Testis (tissue), 3 donors: ENCODE results near the gene ARFIP1. TPM values are rescaled to one million over a fixed set of nuclear protein-coding genes. Genes with fewer than 3 reads are reported as not detected.

Experiments
- DNase-seq: peaks from one replicate; pipeline ENCODE4 v3.0.0-alpha.2; 2019
- H3K27ac ChIP-seq, 2 donors: fragments of 200-600 bp; sonication (generic); one replicate each; pipeline ENCODE4 v1.5.1; 2019
- H3K27me3 ChIP-seq: fragments of 200-600 bp; sonication (generic); one replicate; pipeline ENCODE4 v1.5.1; 2019
- H3K36me3 ChIP-seq: fragments of 200-600 bp; sonication (generic); one replicate; pipeline ENCODE4 v1.5.1; 2017; ENCODE audit warnings: low read depth; ENCODE audit errors: missing control alignments
- H3K4me1 ChIP-seq: fragments of 200-600 bp; sonication (generic); one replicate; pipeline ENCODE4 v1.5.1; 2019
- H3K4me3 ChIP-seq, 2 donors: fragments of 200-600 bp; sonication (generic); one replicate each; pipeline ENCODE4 v1.5.1; 2017 to 2019
- H3K9me3 ChIP-seq: fragments of 200-600 bp; sonication (generic); one replicate; pipeline ENCODE4 v1.5.1; 2017
- POLR2A ChIP-seq: fragments of 450-650 bp; IDR thresholded peaks from one replicate; pipeline ENCODE4 v1.6.1; 2017; ENCODE audit warnings: antibody characterized with exemption, mild to moderate bottlenecking, moderate library complexity
- WGBS, 2 donors: methylation state at CpG; one replicate each; pipeline ENCODE4 v1.1.5; 2018; 5-methylcytosine and 5-hydroxymethylcytosine counted together
- intact Hi-C: fragments of 100-400 bp; cut with DNase I; formaldehyde crosslinking; loops from one replicate; pipeline ENCODE4 v1.15.1; 2023; ENCODE audit warnings: low total_unique reads
- polyA plus RNA-seq: library from polyadenylated mRNA; stranded (reverse); fragments of 350-450 nt; fragmentation: Illumina TruSeq; extraction: RNeasy Lipid Tissue Mini Kit (QIAGEN cat#74804); gene quantifications from one replicate; pipeline ENCODE4 v1.2.3, GENCODE V29; 2014; ENCODE audit warnings: low read depth, low replicate concordance; ENCODE audit not compliant: insufficient read depth
- total RNA-seq, 2 donors: library from RNA; depleted of rRNA; stranded (reverse); fragments of >200 nt; gene quantifications; one replicate each; pipeline ENCODE4 v1.2.3, GENCODE V29; 2016
- TF ChIP-seq, protein P1 (sequence below), 3 experiments: fragments of 450-650 bp in 2 of 3; fragments of 200-600 bp in 1 of 3; sonication (generic) in 1 of 3; IDR thresholded peaks; one replicate each; pipeline ENCODE4 v1.5.1; 2016 to 2019; ENCODE audit warnings: antibody characterized with exemption in 3 of 3, mild to moderate bottlenecking in 2 of 3, moderate library complexity in 1 of 3

Gene ARFIP1
- total and polyA plus RNA-seq, 3 donors from 2014 or later, result 22.3 to 37.0 (median 31.7) TPM

DNA sequence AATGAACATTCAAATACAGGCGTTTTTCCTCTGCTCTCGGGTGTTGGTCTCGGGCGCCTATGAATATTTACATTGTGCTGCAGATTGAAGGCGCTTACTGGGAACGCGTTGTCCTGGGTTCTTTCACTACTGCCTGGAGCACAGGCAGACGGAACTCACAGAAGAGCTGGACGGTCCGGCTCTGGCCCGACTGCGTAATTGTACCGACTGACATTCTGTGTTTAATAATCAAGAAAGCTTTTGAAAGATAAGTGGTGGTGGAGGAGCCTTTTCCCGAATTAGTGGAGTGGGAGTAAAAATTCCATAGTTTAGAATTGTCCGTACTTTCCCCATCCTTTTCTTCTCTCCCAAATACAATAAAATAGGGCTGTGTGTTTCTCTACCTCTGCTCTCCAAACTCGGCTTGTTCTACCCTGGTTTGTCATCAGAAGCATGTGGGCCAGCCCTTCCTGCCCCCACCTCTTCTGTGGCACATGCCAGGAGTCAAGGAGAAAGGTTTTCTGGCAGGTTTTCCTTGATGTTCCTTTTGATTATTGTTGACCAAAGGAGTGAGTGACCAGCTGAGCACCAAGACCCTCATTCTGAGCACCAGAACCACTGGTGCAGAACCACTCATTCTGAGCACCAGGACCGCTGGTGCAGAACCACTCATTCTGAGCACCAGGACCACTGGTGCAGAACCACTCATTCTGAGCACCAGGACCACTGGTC, 158.6 kb downstream of the ARFIP1 start:
- peak overlapping the region; percentile 60 to 63 for H3K4me3 ChIP-seq
- peak; percentile 24 for DNase-seq
- no peaks in the 10 kb centered on the region for H3K36me3 ChIP-seq
- TF ChIP-seq, protein P1, sequence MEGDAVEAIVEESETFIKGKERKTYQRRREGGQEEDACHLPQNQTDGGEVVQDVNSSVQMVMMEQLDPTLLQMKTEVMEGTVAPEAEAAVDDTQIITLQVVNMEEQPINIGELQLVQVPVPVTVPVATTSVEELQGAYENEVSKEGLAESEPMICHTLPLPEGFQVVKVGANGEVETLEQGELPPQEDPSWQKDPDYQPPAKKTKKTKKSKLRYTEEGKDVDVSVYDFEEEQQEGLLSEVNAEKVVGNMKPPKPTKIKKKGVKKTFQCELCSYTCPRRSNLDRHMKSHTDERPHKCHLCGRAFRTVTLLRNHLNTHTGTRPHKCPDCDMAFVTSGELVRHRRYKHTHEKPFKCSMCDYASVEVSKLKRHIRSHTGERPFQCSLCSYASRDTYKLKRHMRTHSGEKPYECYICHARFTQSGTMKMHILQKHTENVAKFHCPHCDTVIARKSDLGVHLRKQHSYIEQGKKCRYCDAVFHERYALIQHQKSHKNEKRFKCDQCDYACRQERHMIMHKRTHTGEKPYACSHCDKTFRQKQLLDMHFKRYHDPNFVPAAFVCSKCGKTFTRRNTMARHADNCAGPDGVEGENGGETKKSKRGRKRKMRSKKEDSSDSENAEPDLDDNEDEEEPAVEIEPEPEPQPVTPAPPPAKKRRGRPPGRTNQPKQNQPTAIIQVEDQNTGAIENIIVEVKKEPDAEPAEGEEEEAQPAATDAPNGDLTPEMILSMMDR (IDR thresholded peaks at IDR 0.05), result no peak
- no peak for TF ChIP-seq POLR2A
- no peaks in the 10 kb centered on the region for H3K27me3 ChIP-seq
- no peak overlapping the region for H3K27ac ChIP-seq
- WGBS, 2 donors, result 8% methylated on average over 17 of the region's 17 CpGs
- intact Hi-C loops, result no loop called here
- H3K9me3 ChIP-seq, result no peaks in the 10 kb centered on the region
- H3K4me1 ChIP-seq, result peaks cover 4% of the 10 kb centered on the region

GRCh38 chr4:152939621-152940020, 159.9 kb downstream of the ARFIP1 start:
- 68 to 95% methylated on average over 2 of the region's 2 CpGs for WGBS, 2 donors
- Histone ChIP-seq H3K9me3 (no peaks in the 10 kb centered on the region), H3K4me1 (peaks cover 9% of the 10 kb centered on the region), H3K27ac (no peak overlapping the region), H3K27me3 (no peaks in the 10 kb centered on the region), H3K36me3 (no peaks in the 10 kb centered on the region), H3K4me3 (no peak overlapping the region)
- intact Hi-C loops, result no loop called here
- no peak for TF ChIP-seq POLR2A
- TF ChIP-seq, protein P1 (IDR thresholded peaks at IDR 0.05), result no peak
- DNase-seq, result no peak

DNA sequence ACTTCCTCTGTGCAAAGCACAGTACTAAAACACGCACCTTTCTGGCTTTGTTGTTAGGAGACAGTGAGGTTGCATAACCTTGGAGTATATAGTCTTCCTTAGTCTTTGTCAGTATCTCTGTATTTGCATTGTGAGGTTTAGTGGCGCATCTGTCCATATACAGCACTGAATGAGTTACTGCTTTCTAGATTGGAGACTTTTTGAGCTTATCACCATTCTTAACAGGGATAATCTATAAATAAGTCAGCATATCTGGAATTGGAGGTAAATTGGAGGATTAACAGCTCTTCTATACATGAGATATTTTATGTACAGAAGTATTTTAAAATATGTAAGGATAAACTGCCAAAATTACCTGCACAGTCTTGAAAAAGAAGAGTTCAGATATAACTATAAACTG, 160.7 kb downstream of the ARFIP1 start:
- TF ChIP-seq POLR2A, result no peak
- TF ChIP-seq, protein P1 (IDR thresholded peaks at IDR 0.05), result no peak
- no peak overlapping the region for H3K4me3 ChIP-seq
- peaks cover 9% of the 10 kb centered on the region for H3K4me1 ChIP-seq
- intact Hi-C loops, result no loop called here
- no peaks in the 10 kb centered on the region for H3K36me3 ChIP-seq
- 75 to 97% methylated on average over 2 of the region's 2 CpGs for WGBS, 2 donors
- H3K27ac ChIP-seq, result no peak overlapping the region
- no peaks in the 10 kb centered on the region for H3K9me3 ChIP-seq
- DNase-seq, result no peak
- H3K27me3 ChIP-seq, result no peaks in the 10 kb centered on the region

- Histone ChIP-seq H3K4me3 (no peak overlapping the region), H3K4me1 (peaks cover 5% of the 10 kb centered on the region), H3K9me3 (no peaks in the 10 kb centered on the region), H3K27me3 (no peaks in the 10 kb centered on the region), H3K36me3 (no peaks in the 10 kb centered on the region), H3K27ac (no peak overlapping the region)
- TF ChIP-seq POLR2A, result no peak
- TF ChIP-seq, protein P1 (IDR thresholded peaks at IDR 0.05), result no peak
- no peak for DNase-seq
- WGBS, 2 donors, result 80 to 84% methylated on average over 1 of the region's 1 CpG
- intact Hi-C loops, result no loop called here
Observed at GRCh38 chr4:152941411-152941810, 161.7 kb downstream of the ARFIP1 start.

DNA sequence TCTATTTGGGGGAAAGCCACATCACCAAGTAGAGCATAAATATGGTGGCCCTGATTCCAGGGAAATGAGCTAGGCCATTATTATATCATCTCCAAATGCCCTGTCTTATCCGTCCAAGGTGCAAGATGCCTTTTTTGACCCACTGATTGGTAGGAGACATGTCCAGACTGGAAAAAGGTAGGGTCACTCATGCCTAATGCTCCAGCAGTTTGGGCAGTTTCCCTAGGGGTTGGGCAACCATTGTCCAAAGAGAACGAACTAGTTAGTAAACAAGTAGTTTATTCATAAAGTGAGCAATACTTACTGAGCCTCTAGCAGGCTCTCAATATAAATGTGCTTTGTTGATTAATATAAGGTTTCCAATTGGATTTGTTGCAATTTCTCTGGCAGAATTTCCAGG, 162.6 kb downstream of the ARFIP1 start:
- H3K4me1 ChIP-seq, result peaks cover 5% of the 10 kb centered on the region
- no peaks in the 10 kb centered on the region for H3K9me3 ChIP-seq
- H3K36me3 ChIP-seq, result no peaks in the 10 kb centered on the region
- intact Hi-C loops, result no loop called here
- 77 to 81% methylated on average over 2 of the region's 2 CpGs for WGBS, 2 donors
- no peak overlapping the region for H3K4me3 ChIP-seq
- H3K27ac ChIP-seq, result no peak overlapping the region
- TF ChIP-seq, protein P1 (IDR thresholded peaks at IDR 0.05), result no peak
- no peak for TF ChIP-seq POLR2A
- DNase-seq, result no peak
- no peaks in the 10 kb centered on the region for H3K27me3 ChIP-seq
